ENCODE results near the gene GNPDA1. TPM values are rescaled to one million over a fixed set of nuclear protein-coding genes. Genes with fewer than 3 reads are reported as not detected.

GNPDA1 gene
- total RNA-seq (10 to 100 TPM; 13.3 to 60.4 (median 26.4) TPM), polyA plus RNA-seq (10 to 100 TPM; 37.9 to 47.7 TPM), total RNA-seq (12.4 reads per million, percentile 40 among the genes with 10 or more reads in this experiment)

DNA sequence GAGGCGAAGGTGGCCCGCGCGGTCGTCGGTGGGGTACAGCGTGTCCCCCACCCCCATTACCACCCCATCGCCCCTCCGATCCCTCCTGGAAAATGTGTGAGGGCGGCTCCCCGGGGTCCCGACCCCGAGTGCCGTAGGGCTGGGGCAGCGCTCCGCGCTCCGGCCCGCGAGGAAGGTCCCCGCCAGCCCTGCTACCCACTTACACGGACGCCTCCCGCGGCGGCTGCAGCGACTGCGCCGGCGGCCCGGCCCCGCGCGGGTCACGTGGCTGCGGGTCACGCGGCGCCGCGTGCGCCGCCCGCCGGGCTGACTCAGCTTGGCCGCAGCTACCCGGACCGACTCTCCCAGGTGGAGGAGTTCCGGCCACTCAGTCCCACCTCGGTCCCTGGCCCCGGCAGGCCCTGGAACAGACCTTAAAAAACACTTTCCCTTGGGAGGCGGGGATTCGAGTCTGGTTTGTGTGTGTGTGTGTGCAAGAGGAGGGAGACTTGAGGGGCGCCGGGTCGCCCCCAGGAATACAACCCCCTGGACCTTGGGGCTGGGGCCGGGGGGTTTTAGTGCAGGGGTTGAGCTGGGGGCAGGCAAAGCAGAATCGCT, at the start of gene GNPDA1:
Gene GNPDA1, minus strand, starts transcription at position 236 of the 597 bp plus-strand sequence. CDS start 992 bp downstream, outside the sequence.
- H3K9me3 ChIP-seq (ENCODE audit: control insufficient read depth in 2 of 3, low read length in 3 of 3), result no peaks in the 10 kb centered on the region
- no peaks in the 10 kb centered on the region for H3K27me3 Mint-ChIP-seq
- peak within 1 kb of the TSS; percentile 87 to 93 (median 90) for H3K27ac Mint-ChIP-seq
- peaks cover 34 to 86% (median 80%) of the 10 kb centered on the region in 7 donors for H3K4me1 Mint-ChIP-seq
- intact Hi-C loops (cut with micrococcal nuclease), result loop anchor here (1.0 to 10.0 kb wide), 6 partner anchors 91 to 992 kb away; partner anchors contain the start of gene DELE1 (in 1 of the 2)
- H3K36me3 Mint-ChIP-seq, result peaks cover 3 to 20% (median 5%) of the 10 kb centered on the region in 5 donors
- H3K4me3 ChIP-seq (ENCODE audit: low read length), result peak within 1 kb of the TSS; percentile 68
- ChIA-PET CTCF (interaction anchor here (0.7 to 7.6 kb wide), 15 partner anchors 8 to 131 kb away, joined by 3 to 82 read pairs (median 4); partner anchors contain the start of genes NDFIP1 and RNF14), POLR2A (interaction anchor here (0.5 to 7.0 kb wide), 19 partner anchors 9 to 130 kb away, joined by 3 to 80 read pairs (median 4); partner anchors contain the start of genes NDFIP1 and RNF14)
- peaks cover 40 to 53% of the 10 kb centered on the region in 2 donors for H3K4me1 ChIP-seq (ENCODE audit: control insufficient read depth in 2 of 2, insufficient read depth in 2 of 2, low read length in 2 of 2)
- H3K27ac ChIP-seq (ENCODE audit: low read depth, low read length), result peak within 1 kb of the TSS; percentile 76
- peak; percentile 87 for ATAC-seq
- H3K4me3 Mint-ChIP-seq, result peak within 1 kb of the TSS; percentile 76 to 93 (median 88)
- H3K36me3 ChIP-seq (ENCODE audit: control insufficient read depth in 2 of 3, insufficient read depth in 3 of 3, low read length in 3 of 3), result peaks cover 0 to 6% (median 0%) of the 10 kb centered on the region in 3 experiments
- peaks cover 0 to 3% (median 0%) of the 10 kb centered on the region in 11 donors for H3K9me3 Mint-ChIP-seq
- H3K27me3 ChIP-seq (ENCODE audit: control insufficient read depth in 2 of 2, insufficient read depth in 2 of 2, low read length in 2 of 2), result no peaks in the 10 kb centered on the region
- DNase-seq, result peak; percentile 38 to 81 (median 54)

DNA sequence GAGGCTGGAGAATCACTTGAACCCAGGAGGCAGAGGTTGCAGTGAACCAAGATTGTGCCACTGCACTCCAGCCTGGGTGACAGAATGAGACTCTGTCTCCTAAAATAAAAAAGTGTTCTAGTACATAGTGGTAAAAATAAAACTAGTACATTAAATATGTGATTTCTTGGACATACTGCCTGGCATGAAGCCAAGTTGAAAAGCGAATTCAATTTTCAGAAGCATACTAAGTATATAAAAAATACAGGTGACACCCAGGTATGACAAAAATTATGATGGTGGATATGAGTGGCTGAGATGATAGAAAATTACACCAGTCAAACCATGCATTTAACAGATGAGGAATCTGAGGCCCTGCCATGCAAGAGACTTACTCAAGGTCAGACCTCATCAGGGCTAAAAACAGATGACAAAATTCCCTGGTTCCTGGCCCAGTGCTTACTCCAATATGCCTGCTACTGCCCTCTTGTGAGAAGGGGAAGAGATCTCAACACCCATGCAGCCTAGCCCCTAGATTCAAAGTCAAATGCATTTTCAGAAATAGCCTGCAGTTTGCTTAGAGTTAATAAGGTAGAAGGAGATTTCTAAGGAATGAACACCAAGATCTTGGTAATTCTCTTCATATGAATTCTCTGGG, 46.6 kb upstream of the GNPDA1 start:
- Mint-ChIP-seq H3K9me3 (no peaks in the 10 kb centered on the region), H3K4me1 (peaks cover 10 to 25% (median 14%) of the 10 kb centered on the region in 7 donors), H3K27me3 (no peaks in the 10 kb centered on the region), H3K4me3 (no peak overlapping the region), H3K36me3 (no peaks in the 10 kb centered on the region), H3K27ac (no peak overlapping the region)
- no peak for DNase-seq
- ATAC-seq, result no peak
- H3K4me1 ChIP-seq (ENCODE audit: control insufficient read depth in 2 of 2, insufficient read depth in 2 of 2, low read length in 2 of 2), result peaks cover 5 to 14% of the 10 kb centered on the region in 2 donors
- H3K27ac ChIP-seq (ENCODE audit: low read depth, low read length), result no peak overlapping the region
- POLR2A ChIA-PET, result interaction anchor here (1.0 kb wide), 1 partner anchor 49 kb away, joined by 7 read pairs; no protein-coding TSS in a partner anchor
- intact Hi-C loops (cut with micrococcal nuclease), result no loop called here
- H3K27me3 ChIP-seq (ENCODE audit: control insufficient read depth in 2 of 2, insufficient read depth in 2 of 2, low read length in 2 of 2), result no peaks in the 10 kb centered on the region
- H3K4me3 ChIP-seq (ENCODE audit: low read length), result no peak overlapping the region
- H3K36me3 ChIP-seq (ENCODE audit: control insufficient read depth in 2 of 3, insufficient read depth in 3 of 3, low read length in 3 of 3), result no peaks in the 10 kb centered on the region
- CTCF ChIA-PET, result no interaction called here
- H3K9me3 ChIP-seq (ENCODE audit: control insufficient read depth in 2 of 3, low read length in 3 of 3), result no peaks in the 10 kb centered on the region

DNA sequence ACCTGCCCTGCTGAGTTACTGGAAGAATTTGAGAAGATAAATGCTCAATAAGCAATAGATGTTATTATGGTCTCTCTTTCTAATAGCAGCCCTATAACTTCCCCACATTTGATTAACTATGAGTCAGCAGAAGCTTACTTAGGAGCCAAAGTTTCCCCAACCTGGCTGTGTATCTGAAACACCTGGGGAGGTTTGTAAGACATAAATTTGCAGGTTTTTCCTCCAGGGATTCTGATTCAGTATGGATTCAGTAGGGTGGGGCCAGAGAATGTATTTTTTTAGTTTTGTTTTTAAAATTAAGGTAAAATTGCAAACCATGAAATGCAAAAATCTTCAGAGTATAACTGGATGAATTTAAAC, 44.9 kb upstream of the GNPDA1 start:
- ChIA-PET CTCF (no interaction called here), POLR2A (interaction anchor here (1.2 kb wide), 1 partner anchor 48 kb away, joined by 3 read pairs; no protein-coding TSS in a partner anchor)
- H3K9me3 ChIP-seq (ENCODE audit: control insufficient read depth in 2 of 3, low read length in 3 of 3), result no peaks in the 10 kb centered on the region
- H3K4me1 Mint-ChIP-seq, result peaks cover 6 to 25% (median 11%) of the 10 kb centered on the region in 7 donors
- H3K27ac ChIP-seq (ENCODE audit: low read depth, low read length), result no peak overlapping the region
- H3K36me3 ChIP-seq (ENCODE audit: control insufficient read depth in 2 of 3, insufficient read depth in 3 of 3, low read length in 3 of 3), result no peaks in the 10 kb centered on the region
- H3K27ac Mint-ChIP-seq, result no peak overlapping the region
- no peaks in the 10 kb centered on the region for H3K27me3 Mint-ChIP-seq
- H3K4me3 ChIP-seq (ENCODE audit: low read length), result no peak overlapping the region
- H3K4me3 Mint-ChIP-seq, result no peak overlapping the region
- no peaks in the 10 kb centered on the region for H3K36me3 Mint-ChIP-seq
- no peaks in the 10 kb centered on the region for H3K27me3 ChIP-seq (ENCODE audit: control insufficient read depth in 2 of 2, insufficient read depth in 2 of 2, low read length in 2 of 2)
- intact Hi-C loops (cut with micrococcal nuclease), result no loop called here
- ATAC-seq (no peak), DNase-seq (no peak)
- no peaks in the 10 kb centered on the region for H3K9me3 Mint-ChIP-seq
- no peaks in the 10 kb centered on the region for H3K4me1 ChIP-seq (ENCODE audit: control insufficient read depth in 2 of 2, insufficient read depth in 2 of 2, low read length in 2 of 2)

DNA sequence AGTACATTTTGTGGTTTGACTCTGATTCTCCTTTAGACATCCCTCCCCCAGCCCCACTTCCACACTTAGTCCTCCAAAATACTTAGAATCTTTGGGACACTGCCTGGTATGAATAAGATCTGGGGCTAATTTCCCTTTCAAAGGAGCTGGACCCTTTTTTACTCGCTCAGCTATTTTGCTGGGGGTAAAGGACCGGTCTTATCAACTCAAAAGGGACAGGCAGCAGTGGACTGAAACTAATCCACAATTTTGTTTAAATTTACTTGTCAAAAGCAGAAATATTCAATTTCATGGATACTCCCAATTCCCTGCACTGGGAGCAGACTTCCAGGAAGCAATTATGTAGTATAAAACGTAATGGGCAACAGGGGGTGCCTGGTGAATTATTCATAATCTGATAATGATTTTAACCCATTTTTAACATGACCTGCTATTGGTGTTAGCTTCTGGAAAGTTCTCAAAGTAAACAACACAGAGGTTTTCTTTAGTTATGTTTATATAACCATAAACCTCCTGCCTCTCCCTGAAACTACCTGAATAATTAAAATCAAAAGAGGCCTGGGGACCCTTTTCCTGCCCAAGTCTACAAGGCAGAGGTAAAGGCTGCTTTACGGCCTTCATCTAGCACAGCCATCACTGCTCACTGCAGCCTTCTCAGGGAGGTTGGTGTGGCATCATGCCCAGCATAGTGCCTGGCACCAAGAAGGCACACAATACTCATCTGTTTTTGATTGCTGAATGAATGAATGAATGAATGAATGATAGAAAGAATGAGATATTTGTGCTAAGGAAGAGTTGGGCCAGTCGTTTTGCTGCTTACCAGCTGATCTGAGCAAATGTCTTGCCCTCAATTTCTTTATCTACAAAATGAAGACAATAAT, 44.2 kb upstream of the GNPDA1 start:
- H3K9me3 Mint-ChIP-seq, result no peaks in the 10 kb centered on the region
- Histone ChIP-seq H3K9me3 (ENCODE audit: control insufficient read depth in 2 of 3, low read length in 3 of 3) (no peaks in the 10 kb centered on the region), H3K27ac (ENCODE audit: low read depth, low read length) (no peak overlapping the region), H3K27me3 (ENCODE audit: control insufficient read depth in 2 of 2, insufficient read depth in 2 of 2, low read length in 2 of 2) (no peaks in the 10 kb centered on the region), H3K36me3 (ENCODE audit: control insufficient read depth in 2 of 3, insufficient read depth in 3 of 3, low read length in 3 of 3) (no peaks in the 10 kb centered on the region), H3K4me3 (ENCODE audit: low read length) (no peak overlapping the region), H3K4me1 (ENCODE audit: control insufficient read depth in 2 of 2, insufficient read depth in 2 of 2, low read length in 2 of 2) (no peaks in the 10 kb centered on the region)
- ATAC-seq (no peak), DNase-seq (no peak)
- POLR2A ChIA-PET, result interaction anchor here (0.7 to 1.2 kb wide), 2 partner anchors 49 to 643 kb away, joined by 3 read pairs; no protein-coding TSS in a partner anchor
- H3K4me3 Mint-ChIP-seq, result no peak overlapping the region
- H3K27ac Mint-ChIP-seq, result no peak overlapping the region
- H3K36me3 Mint-ChIP-seq, result no peaks in the 10 kb centered on the region
- H3K27me3 Mint-ChIP-seq, result no peaks in the 10 kb centered on the region
- intact Hi-C loops (cut with micrococcal nuclease), result no loop called here
- CTCF ChIA-PET, result no interaction called here
- peaks cover 6 to 25% (median 11%) of the 10 kb centered on the region in 7 donors for H3K4me1 Mint-ChIP-seq

DNA sequence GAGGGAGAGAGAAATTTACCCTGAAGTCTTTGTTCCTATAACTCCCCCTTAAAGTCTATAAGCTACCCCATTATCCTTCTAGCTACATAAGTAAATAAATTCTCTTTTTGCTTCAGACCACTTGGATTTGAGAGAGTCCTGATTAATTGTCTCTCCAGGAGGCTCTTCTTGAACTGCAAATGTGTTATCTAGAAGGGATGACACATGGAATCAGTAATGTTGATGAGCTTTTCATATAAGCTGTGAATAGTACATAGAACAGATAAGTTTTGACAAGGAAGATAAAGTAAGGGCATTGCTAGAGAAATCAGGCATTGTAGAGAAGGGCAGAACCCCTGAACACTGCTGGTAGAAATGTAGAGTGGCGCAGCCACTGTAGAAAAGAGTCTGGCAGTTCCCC, 42.5 kb upstream of the GNPDA1 start:
- no peaks in the 10 kb centered on the region for H3K9me3 Mint-ChIP-seq
- no peak overlapping the region for H3K4me3 ChIP-seq (ENCODE audit: low read length)
- H3K27ac Mint-ChIP-seq, result no peak overlapping the region
- H3K4me3 Mint-ChIP-seq, result no peak overlapping the region
- no peaks in the 10 kb centered on the region for H3K27me3 Mint-ChIP-seq
- ChIA-PET CTCF (no interaction called here), POLR2A (interaction anchor here (1.3 kb wide), 1 partner anchor 54 kb away, joined by 3 read pairs; the partner anchor contains the start of gene NDFIP1)
- intact Hi-C loops (cut with micrococcal nuclease), result no loop called here
- no peaks in the 10 kb centered on the region for H3K36me3 ChIP-seq (ENCODE audit: control insufficient read depth in 2 of 3, insufficient read depth in 3 of 3, low read length in 3 of 3)
- peaks cover 6 to 18% (median 11%) of the 10 kb centered on the region in 7 donors for H3K4me1 Mint-ChIP-seq
- no peak for ATAC-seq
- no peak for DNase-seq
- no peak overlapping the region for H3K27ac ChIP-seq (ENCODE audit: low read depth, low read length)
- H3K36me3 Mint-ChIP-seq, result no peaks in the 10 kb centered on the region
- H3K9me3 ChIP-seq (ENCODE audit: control insufficient read depth in 2 of 3, low read length in 3 of 3), result no peaks in the 10 kb centered on the region
- no peaks in the 10 kb centered on the region for H3K4me1 ChIP-seq (ENCODE audit: control insufficient read depth in 2 of 2, insufficient read depth in 2 of 2, low read length in 2 of 2)
- no peaks in the 10 kb centered on the region for H3K27me3 ChIP-seq (ENCODE audit: control insufficient read depth in 2 of 2, insufficient read depth in 2 of 2, low read length in 2 of 2)

Measured in naive thymus-derived CD4-positive, alpha-beta T cell (primary cell).